ENCODE results near the gene MGST1. TPM values are rescaled to one million over a fixed set of nuclear protein-coding genes. Genes with fewer than 3 reads are reported as not detected.

MGST1 gene, protein sequence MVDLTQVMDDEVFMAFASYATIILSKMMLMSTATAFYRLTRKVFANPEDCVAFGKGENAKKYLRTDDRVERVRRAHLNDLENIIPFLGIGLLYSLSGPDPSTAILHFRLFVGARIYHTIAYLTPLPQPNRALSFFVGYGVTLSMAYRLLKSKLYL
- 19.2 and 26.6 TPM in 2 replicates for total RNA-seq

DNA sequence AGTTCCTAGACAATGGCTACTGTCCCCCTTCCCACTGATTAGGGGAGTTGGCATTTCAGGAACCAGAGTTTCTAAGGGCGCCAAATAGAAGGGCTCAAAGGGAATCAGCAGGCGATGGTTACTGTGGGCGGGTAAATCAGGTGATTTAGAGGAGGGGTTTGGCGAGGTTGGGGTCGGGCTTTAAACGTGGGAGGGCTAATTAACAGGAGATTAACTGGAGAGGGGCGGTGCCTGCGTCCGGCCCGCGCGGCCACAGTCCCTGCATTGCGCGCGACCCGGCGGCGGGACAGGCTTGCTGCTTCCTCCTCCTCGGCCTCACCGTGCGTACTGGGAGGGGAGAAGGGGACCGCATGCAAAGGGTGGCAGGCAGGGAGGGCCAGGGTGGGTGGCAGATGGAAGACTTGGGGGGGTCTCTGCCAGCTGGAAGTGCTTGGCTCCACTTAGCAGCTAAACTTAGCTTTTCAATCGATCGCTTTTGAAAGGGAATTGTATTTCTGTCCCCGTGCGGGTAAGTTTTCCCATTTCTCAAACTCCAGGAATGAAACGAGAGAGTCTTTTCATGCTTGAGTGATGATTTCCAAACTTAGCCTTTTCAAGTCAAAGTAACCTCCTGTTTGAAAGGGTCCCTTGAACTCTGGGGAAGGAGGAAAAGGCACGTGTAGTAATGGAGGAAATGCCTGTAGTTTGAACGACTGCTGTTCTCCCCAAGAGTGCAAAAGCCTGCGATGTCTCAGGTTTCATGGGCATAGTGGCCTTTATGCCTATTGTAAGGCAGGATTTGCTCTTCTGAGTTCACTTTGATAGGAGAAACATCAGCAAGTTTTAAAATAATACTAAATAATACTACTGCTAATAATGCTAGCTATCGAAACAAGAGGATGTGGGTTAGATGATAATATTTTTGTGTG is at the start of gene MGST1:
MGST1 (plus strand) TSS at position 255 of the 908 bp plus-strand sequence. CDS start 6,608 bp downstream, outside the sequence.

Other genes starting within 250 kb of the MGST1 start
- not detected in 2 replicates for gene SLC15A5, start 70.0 kb upstream of the MGST1 start, total RNA-seq